MCF 10A (cell line): ENCODE measurements around the gene KLF5. TPM values are rescaled to one million over a fixed set of nuclear protein-coding genes. Genes with fewer than 3 reads are reported as not detected.

ENCODE experiments used
- BruUV-seq: library from RNA; stranded (reverse); fragments of 400-500 nt; replicated peaks from 2 replicates; lab custom pipeline; 2021; lab: Mats Ljungman, UMichigan
- CTCF ChIA-PET: fragments of 300-600 bp; sonication (Branson Sonifier 250); formaldehyde crosslinking; extraction: SDS; loops from one replicate; lab custom pipeline; 2021; ENCODE audit warnings: antibody characterized with exemption, inconsistent platforms; lab: Yijun Ruan, JAX
- POLR2A ChIA-PET: fragments of 300-600, 350-650 bp; sonication (Branson Sonifier 250); formaldehyde crosslinking; extraction: SDS; loops from one replicate; lab custom pipeline; 2020; ENCODE audit warnings: antibody characterized with exemption, inconsistent platforms; lab: Yijun Ruan, JAX
- DNase-seq: peaks from one replicate; pipeline ENCODE4 v3.0.0-alpha.2; 2018; ENCODE audit not compliant: unreplicated experiment
- H3K27ac Mint-ChIP-seq: one replicate; pipeline ENCODE4 v1.8.0; 2022; ENCODE audit warnings: mild to moderate bottlenecking, low read depth, mixed read lengths; ENCODE audit not compliant: unreplicated experiment
- H3K27me3 Mint-ChIP-seq: one replicate; pipeline ENCODE4 v1.8.0; 2022; ENCODE audit warnings: mixed read lengths; ENCODE audit not compliant: insufficient read depth, unreplicated experiment
- H3K36me3 Mint-ChIP-seq: one replicate; pipeline ENCODE4 v1.8.0; 2022; ENCODE audit warnings: mild to moderate bottlenecking, moderate library complexity, mixed read lengths; ENCODE audit not compliant: insufficient read depth, unreplicated experiment
- H3K4me1 Mint-ChIP-seq: one replicate; pipeline ENCODE4 v1.8.0; 2022; ENCODE audit warnings: mixed read lengths; ENCODE audit not compliant: insufficient read depth, unreplicated experiment
- H3K4me3 Mint-ChIP-seq: one replicate; pipeline ENCODE4 v1.8.0; 2022; ENCODE audit warnings: mild to moderate bottlenecking, moderate library complexity, mixed read lengths; ENCODE audit not compliant: unreplicated experiment
- H3K9me3 Mint-ChIP-seq: one replicate; pipeline ENCODE4 v1.8.0; 2022; ENCODE audit warnings: mixed read lengths; ENCODE audit not compliant: unreplicated experiment
- CTCF ChIP-seq: fragments of 200-600 bp; IDR thresholded peaks from one replicate; pipeline ENCODE4 v1.8.0; 2022; ENCODE audit warnings: antibody characterized with exemption, mild to moderate bottlenecking; ENCODE audit not compliant: unreplicated experiment
- intact Hi-C: fragments of 100-400 bp; cut with micrococcal nuclease; formaldehyde crosslinking; loops from 2 replicates; pipeline ENCODE4 v1.14.1; 2022
- total RNA-seq: library from RNA; stranded (reverse); gene quantifications from 2 replicates; pipeline ENCODE4 v1.2.3, GENCODE V29; 2022

Gene KLF5
- total RNA-seq, 1 experiment from 2014 or later: 226 TPM

- Mint-ChIP-seq H3K9me3 (no peaks in the 10 kb centered on the region), H3K4me1 (peaks cover 25% of the 10 kb centered on the region), H3K27ac (peak overlapping the region; percentile 91), H3K36me3 (peaks cover 78% of the 10 kb centered on the region), H3K27me3 (no peaks in the 10 kb centered on the region), H3K4me3 (peak overlapping the region; percentile 83)
- BruUV-seq: no TSS peak
- ChIA-PET POLR2A (interaction anchor here (0.7 to 11.2 kb wide), 19 partner anchors 8 to 641 kb away, joined by 3 to 292 read pairs (median 5); no protein-coding TSS in a partner anchor), CTCF (interaction anchor here (0.6 to 1.8 kb wide), 5 partner anchors 9 to 230 kb away, joined by 3 to 5 read pairs (median 3); no protein-coding TSS in a partner anchor)
- TF ChIP-seq CTCF: no peak
- intact Hi-C loops: loop anchor here (1.0 to 5.0 kb wide), 5 partner anchors 163 to 646 kb away; no protein-coding TSS in a partner anchor
- DNase-seq: no peak
Observed at GRCh38 chr13:73061876-73062275, 3.1 kb downstream of the KLF5 start.

- ChIA-PET CTCF (interaction anchor here (0.6 to 2.3 kb wide), 4 partner anchors 8 to 359 kb away, joined by 4 to 8 read pairs (median 4); no protein-coding TSS in a partner anchor), POLR2A (interaction anchor here (0.7 to 11.2 kb wide), 22 partner anchors 7 to 641 kb away, joined by 3 to 292 read pairs (median 6); no protein-coding TSS in a partner anchor)
- peaks cover 25% of the 10 kb centered on the region for H3K4me1 Mint-ChIP-seq
- H3K36me3 Mint-ChIP-seq: peaks cover 84% of the 10 kb centered on the region
- no peaks in the 10 kb centered on the region for H3K9me3 Mint-ChIP-seq
- no peak for DNase-seq
- peak overlapping the region; percentile 83 for H3K4me3 Mint-ChIP-seq
- H3K27me3 Mint-ChIP-seq: no peaks in the 10 kb centered on the region
- H3K27ac Mint-ChIP-seq: peak overlapping the region; percentile 91
- intact Hi-C loops: loop anchor here (5.0 kb wide), 1 partner anchor 535 kb away; no protein-coding TSS in a partner anchor
- BruUV-seq: no TSS peak
- TF ChIP-seq CTCF: no peak
Observed at GRCh38 chr13:73062468-73062867, 3.7 kb downstream of the KLF5 start.

GRCh38 chr13:73063166-73063565 is 4.4 kb downstream of the KLF5 start:
- H3K27me3 Mint-ChIP-seq: no peaks in the 10 kb centered on the region
- intact Hi-C loops: loop anchor here (5.0 kb wide), 1 partner anchor 534 kb away; no protein-coding TSS in a partner anchor
- peaks cover 91% of the 10 kb centered on the region for H3K36me3 Mint-ChIP-seq
- no peak for TF ChIP-seq CTCF
- no peaks in the 10 kb centered on the region for H3K9me3 Mint-ChIP-seq
- H3K4me1 Mint-ChIP-seq: peaks cover 25% of the 10 kb centered on the region
- peak overlapping the region; percentile 83 for H3K4me3 Mint-ChIP-seq
- BruUV-seq: no TSS peak
- no peak for DNase-seq
- H3K27ac Mint-ChIP-seq: peak overlapping the region; percentile 91
- ChIA-PET POLR2A (interaction anchor here (0.7 to 11.2 kb wide), 14 partner anchors 8 to 644 kb away, joined by 3 to 292 read pairs (median 8); no protein-coding TSS in a partner anchor), CTCF (interaction anchor here (0.6 to 2.3 kb wide), 8 partner anchors 12 to 648 kb away, joined by 3 to 8 read pairs (median 4); no protein-coding TSS in a partner anchor)

GRCh38 chr13:73065036-73065435 is 6.2 kb downstream of the KLF5 start:
- H3K4me1 Mint-ChIP-seq: peaks cover 34% of the 10 kb centered on the region
- H3K4me3 Mint-ChIP-seq: peak overlapping the region; percentile 83
- H3K9me3 Mint-ChIP-seq: no peaks in the 10 kb centered on the region
- ChIA-PET CTCF (interaction anchor here (0.8 kb wide), 1 partner anchor 371 kb away, joined by 4 read pairs; no protein-coding TSS in a partner anchor), POLR2A (interaction anchor here (1.0 to 11.2 kb wide), 5 partner anchors 10 to 357 kb away, joined by 3 to 292 read pairs (median 10); no protein-coding TSS in a partner anchor)
- no peaks in the 10 kb centered on the region for H3K27me3 Mint-ChIP-seq
- no peak for DNase-seq
- peak overlapping the region; percentile 79 for H3K27ac Mint-ChIP-seq
- intact Hi-C loops: no loop called here
- TF ChIP-seq CTCF: no peak
- peaks cover 97% of the 10 kb centered on the region for H3K36me3 Mint-ChIP-seq
- no TSS peak for BruUV-seq
